COLO668 (cell line): ENCODE results near the gene OR5K4.

Source experiments
- DNase-seq: peaks from one replicate; lab custom pipeline; 2025; ENCODE audit not compliant: unreplicated experiment; lab: John Stamatoyannopoulos, UW

The OR5K4 gene

GRCh38 chr3:98353554-98353953 is at the start of gene OR5K4:
Gene OR5K4, plus strand, starts transcription at chr3:98353854. Its CDS starts 0 bp downstream, at chr3:98353854.
- DNase-seq: no peak

GRCh38 chr3:98322101-98322500 is 31.6 kb upstream of the OR5K4 start:
- no peak for DNase-seq

GRCh38 chr3:98322686-98323085 is 31.0 kb upstream of the OR5K4 start:
- DNase-seq: no peak

DNA sequence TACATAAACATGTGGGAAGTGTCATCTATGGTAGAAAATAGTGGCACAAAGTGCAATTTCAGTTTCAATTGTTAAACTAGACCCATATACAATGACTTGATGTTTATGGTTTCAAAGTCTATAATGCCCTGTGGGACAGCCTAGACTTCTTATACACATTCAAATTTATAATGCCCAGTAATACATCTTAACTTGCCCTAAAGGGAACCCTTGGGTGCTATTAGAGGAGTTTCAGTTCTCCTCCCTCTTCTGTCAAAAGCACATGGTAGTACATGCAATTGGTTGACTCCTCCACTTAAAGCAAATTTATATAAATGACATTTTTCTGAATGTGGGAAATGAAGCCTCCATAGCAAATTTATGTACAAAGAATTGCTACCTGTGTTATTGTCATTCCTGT is 30.2 kb upstream of the OR5K4 start:
- no peak for DNase-seq

- no peak for DNase-seq
Measured at GRCh38 chr3:98325055-98325454, 28.6 kb upstream of the OR5K4 start.

DNA sequence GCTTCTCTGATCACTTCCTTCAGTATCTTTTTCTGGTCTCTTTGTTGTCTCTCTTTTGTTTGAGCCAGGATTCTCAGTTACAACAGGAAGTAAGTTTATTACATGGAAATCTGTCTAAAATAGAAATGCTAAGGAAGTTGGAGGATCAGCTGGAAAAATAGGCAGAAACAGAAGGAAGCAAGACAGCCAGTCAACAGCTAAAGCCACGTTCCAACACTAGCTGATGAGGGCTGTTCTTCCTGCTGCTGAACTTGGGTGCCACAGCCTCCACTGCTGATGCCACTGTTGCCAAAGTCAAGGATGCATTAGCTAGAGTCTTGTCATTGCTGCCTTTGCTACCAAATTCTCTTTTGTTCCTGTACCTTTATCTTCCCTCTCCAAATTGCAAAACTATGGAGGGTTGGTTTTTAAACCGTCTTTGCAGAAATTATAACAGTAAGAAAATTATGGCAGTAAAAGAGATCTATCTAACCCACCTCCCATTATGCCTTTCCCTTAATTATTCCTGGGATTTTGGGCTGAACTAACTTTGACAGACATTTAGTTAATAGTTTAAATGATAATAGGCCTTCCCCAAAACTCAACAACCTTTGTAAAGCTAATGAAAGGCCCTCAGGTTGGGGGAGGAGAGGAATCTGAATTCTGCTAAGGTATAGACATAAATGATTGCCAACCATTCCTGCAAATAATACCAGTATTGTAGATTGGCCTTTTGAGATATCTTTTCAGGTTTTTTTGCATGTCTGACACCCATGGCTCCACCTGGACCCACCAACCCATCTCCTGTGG is 27.4 kb upstream of the OR5K4 start:
- no peak for DNase-seq

- no peak for DNase-seq
Measured at GRCh38 chr3:98326945-98327344, 26.7 kb upstream of the OR5K4 start.

- DNase-seq: no peak
Measured at GRCh38 chr3:98328933-98329332, 24.7 kb upstream of the OR5K4 start.

- DNase-seq: peak; percentile 4
Measured at GRCh38 chr3:98329392-98330124, 24.1 kb upstream of the OR5K4 start.

DNA sequence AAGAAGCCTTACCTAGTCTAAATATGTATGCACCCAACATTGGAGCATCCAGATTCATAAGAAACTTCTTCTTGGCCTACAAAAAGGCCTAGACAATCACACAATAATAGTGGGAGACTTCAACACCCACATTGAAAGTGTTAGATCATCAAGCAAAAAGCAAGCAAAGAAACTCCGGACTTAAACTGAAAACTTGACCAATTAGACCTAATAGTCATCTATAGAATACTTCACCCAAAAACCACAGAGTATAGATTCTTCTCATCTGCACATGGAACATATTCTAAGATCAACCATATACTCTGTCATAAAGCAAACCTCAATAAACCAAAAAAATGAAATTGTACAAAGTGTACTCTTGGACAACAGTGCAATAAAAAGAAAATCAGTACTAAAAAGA is 22.3 kb upstream of the OR5K4 start:
- DNase-seq: no peak

DNA sequence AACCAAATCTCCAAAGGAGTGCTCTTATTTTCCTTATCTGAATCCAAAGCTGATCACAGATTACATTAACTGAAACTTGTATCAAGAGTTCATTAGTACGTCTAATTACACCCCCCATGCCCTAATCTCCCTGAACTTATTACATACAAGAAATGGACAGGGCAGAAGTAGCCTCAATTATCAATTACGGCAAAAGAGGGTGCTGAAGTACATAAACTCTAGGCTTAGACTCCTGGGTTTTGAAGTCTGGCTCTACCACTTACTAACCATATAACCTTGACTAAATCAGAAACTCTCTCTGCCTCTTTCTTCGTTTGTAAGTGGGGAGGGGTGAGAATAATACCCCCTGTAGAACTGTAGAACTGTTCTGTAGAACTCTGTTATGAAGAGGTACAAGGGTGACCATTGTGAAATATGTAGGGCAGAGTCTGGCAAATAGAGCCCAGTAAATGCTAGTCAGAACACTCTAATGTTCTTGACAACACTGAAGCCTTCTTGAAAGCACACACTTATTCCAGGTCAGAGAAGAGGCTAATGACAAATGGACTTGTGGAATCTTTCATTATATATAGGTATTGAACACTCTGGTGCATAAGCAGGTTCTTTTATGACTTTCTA is 19.6 kb upstream of the OR5K4 start:
- no peak for DNase-seq

DNA sequence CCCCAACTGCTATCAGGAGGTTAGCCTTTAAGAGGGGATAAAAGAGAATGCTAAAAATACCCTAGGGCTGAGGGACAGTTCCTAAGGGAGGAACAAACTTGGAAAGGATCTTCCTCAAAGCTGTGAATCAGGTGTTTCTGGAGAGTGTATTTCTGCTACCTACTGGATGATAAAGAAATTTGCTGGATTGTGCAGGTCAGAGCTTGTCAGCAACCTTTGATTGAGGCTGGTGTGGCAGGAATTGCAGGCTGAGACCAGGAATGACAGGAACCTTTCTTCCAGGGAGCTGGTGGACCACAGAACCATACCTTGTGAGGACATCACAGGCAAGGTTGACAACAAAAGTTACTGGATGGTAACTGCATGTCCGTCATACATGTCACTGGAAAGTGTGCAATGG is 14.6 kb upstream of the OR5K4 start:
- no peak for DNase-seq

- DNase-seq: no peak
Measured at GRCh38 chr3:98341758-98342157, 11.9 kb upstream of the OR5K4 start.

DNA sequence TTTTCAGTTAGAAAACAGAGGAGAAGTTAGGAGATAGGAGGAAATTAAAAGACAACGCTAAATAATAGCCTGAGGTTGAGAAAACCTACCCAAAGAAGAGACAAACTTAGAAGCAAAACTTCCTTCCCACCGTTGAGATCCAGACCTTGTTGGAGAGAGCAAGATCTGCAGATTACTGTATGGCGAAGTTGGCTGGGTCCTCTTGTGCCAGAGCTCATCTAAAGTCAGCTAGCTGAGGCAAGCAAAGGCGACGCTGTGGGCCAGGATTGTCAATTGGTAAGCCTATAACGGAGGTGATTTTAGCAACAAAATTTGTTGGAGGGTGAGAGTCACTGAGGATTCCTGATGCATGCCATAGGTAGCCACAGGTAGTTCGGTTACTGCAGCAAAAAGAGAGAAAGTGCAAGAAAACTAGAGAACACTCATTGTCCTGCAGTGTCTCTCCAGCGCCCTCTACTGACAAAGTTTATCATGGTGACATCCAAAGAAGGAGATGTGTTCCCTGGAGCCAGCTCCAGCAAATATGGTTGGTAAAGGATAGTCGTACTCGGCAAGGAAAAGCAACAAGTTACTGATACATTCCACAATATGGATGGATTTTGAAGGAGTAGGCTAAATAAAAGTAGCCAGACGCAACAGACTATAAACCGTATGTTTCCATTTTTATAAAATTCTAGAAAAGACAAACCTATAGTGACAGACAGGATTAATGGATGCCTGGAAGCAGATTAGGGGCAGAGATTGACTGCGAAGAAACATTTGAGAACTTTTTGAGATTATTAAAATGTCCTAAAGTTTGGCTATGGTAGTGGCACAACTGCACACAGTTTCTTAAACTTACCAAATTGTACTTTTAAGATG is 9.8 kb upstream of the OR5K4 start:
- peak; percentile 8 for DNase-seq

DNA sequence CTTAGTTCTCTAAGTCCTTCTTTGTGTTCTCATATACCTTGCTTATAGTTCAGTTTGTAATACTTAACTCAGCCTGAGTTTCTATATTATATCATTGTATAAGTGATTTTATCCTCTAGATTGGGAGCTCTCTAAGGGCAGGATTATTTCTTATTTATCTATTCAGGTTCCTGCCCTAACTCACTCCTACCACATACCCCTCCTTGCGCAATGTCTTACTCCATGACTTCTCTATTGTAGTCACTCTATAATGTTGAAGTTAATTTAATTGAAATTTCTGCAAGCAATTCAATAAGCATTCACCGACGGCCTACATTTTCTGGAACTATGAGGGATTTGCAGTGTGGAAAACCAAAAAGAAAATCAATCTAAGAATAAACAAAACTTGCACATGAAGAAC is 3.6 kb upstream of the OR5K4 start:
- no peak for DNase-seq

- no peak for DNase-seq
Measured at GRCh38 chr3:98359250-98359649, 5.6 kb downstream of the OR5K4 start.

DNA sequence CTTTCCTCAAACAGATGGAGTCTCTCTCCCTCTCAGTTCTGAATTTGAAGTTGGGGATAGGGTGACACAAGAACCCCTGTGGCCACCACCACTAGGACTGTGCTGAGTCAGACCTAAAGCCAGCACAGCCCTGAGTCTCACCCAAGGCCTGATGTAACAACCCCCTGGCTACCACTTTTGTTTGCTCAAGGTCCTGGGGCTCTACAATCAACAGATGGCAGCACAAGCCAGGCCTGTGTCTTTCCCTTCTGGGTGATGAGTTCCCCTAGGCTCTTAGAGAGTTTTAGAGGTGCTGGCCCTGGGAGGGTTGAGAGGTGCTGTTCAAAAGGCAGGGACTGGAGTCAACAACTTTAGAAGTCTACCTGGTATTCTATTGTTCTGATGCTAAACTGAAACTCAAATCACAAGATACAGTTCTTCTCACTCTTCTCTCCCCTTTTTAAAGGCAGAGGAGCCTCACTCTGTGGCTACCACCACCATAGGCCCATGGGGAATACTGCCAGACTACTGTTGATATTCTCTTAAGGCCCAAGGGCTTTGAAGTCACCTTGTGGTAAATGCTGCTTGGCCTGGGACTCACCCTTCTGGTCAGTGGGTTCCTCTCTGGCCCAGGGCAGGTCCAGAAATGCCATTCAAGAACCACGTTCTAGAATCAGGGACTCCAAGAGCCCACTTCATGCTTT is 6.5 kb downstream of the OR5K4 start:
- DNase-seq: no peak

GRCh38 chr3:98360681-98361080 is 7.0 kb downstream of the OR5K4 start:
- no peak for DNase-seq

- DNase-seq: no peak
Measured at GRCh38 chr3:98361289-98361688, 7.6 kb downstream of the OR5K4 start.

DNA sequence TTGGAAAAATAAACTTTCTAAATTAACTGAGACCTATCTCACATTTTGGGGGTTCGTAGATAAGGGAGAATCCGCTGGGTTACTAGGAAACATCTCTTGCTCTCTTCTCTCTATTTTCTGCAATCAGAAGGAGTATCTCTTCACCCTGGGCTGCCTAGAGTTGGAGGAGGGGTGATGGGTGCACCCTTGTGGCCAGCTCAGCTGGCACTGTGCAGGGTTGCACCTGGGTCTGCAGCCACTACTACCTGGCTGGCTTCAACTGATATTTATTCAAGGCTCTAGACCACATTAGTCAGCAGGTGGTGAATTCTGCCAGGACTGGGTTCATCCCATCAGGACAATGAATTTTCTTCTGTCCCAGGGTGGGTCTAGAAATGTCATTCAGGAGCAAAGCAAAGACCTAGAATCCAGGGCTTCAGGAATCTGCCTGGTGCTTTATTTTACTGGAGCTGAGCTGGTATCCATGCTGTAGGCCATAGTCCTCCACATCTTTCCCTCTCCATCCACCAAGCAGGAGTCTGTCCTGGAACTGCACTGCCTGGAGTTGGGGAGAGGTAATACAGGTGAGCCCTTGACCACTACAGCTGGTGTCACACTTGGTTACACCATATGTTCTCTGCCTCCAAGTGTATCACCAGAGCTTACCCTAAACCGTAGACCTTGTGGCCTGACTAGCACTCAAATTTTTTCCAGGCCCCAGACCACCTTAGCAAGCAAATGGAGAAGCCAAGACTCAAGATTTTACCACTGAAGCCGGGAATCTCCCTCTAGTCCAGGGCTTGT is 14.0 kb downstream of the OR5K4 start:
- no peak for DNase-seq
